ENCODE results near the gene SUFU. TPM values are rescaled to one million over a fixed set of nuclear protein-coding genes. Genes with fewer than 3 reads are reported as not detected.

SUFU gene
- total RNA-seq, 2 donors from 2014 or later: 8.0 to 9.3 TPM

- intact Hi-C loops (cut with DNase I, micrococcal nuclease): no loop called here
- no peak for ATAC-seq
Measured at GRCh38 chr10:102537948-102538347, 34.2 kb downstream of the SUFU start.

GRCh38 chr10:102538811-102539210 is 35.0 kb downstream of the SUFU start:
- intact Hi-C loops (cut with DNase I, micrococcal nuclease): no loop called here
- DNase-seq: no peak
- ATAC-seq: no peak

More at GRCh38 chr10:102537948-102538347, 34.2 kb downstream of the SUFU start:
- DNase-seq: no peak

- ATAC-seq: peak; percentile 53
- no peak for DNase-seq
- intact Hi-C loops (cut with DNase I, micrococcal nuclease): no loop called here
Measured at GRCh38 chr10:102540023-102540422, 36.3 kb downstream of the SUFU start.

GRCh38 chr10:102542800-102543418 is 39.1 kb downstream of the SUFU start:
- DNase-seq (no peak), ATAC-seq (no peak)
- intact Hi-C loops (cut with DNase I, micrococcal nuclease): no loop called here

GRCh38 chr10:102545265-102545871 is 41.6 kb downstream of the SUFU start:
- DNase-seq (no peak), ATAC-seq (no peak)
- intact Hi-C loops (cut with DNase I, micrococcal nuclease): no loop called here

GRCh38 chr10:102545997-102546396 is 42.2 kb downstream of the SUFU start:
- intact Hi-C loops (cut with DNase I, micrococcal nuclease): no loop called here
- ATAC-seq (no peak), DNase-seq (no peak)

GRCh38 chr10:102546606-102547320 is 43.0 kb downstream of the SUFU start:
- ATAC-seq (no peak), DNase-seq (no peak)
- intact Hi-C loops (cut with DNase I, micrococcal nuclease): no loop called here

GRCh38 chr10:102549549-102549948 is 45.8 kb downstream of the SUFU start:
- DNase-seq: no peak
- ATAC-seq: no peak
- intact Hi-C loops (cut with DNase I, micrococcal nuclease): no loop called here

- DNase-seq: no peak
- no peak for ATAC-seq
- intact Hi-C loops (cut with DNase I, micrococcal nuclease): no loop called here
Measured at GRCh38 chr10:102550636-102551210, 47.0 kb downstream of the SUFU start.

GRCh38 chr10:102552533-102552932 is 48.8 kb downstream of the SUFU start:
- no peak for ATAC-seq
- intact Hi-C loops (cut with DNase I, micrococcal nuclease): no loop called here
- no peak for DNase-seq

GRCh38 chr10:102553771-102554170 is 50.0 kb downstream of the SUFU start:
- DNase-seq (no peak), ATAC-seq (no peak)
- intact Hi-C loops (cut with DNase I, micrococcal nuclease): no loop called here

GRCh38 chr10:102554531-102554930 is 50.8 kb downstream of the SUFU start:
- ATAC-seq: no peak
- intact Hi-C loops (cut with DNase I, micrococcal nuclease): no loop called here
- no peak for DNase-seq

- DNase-seq (no peak), ATAC-seq (no peak)
- intact Hi-C loops (cut with DNase I, micrococcal nuclease): no loop called here
Measured at GRCh38 chr10:102555781-102556328, 52.1 kb downstream of the SUFU start.

GRCh38 chr10:102557569-102557968 is 53.8 kb downstream of the SUFU start:
- ATAC-seq (no peak), DNase-seq (no peak)
- intact Hi-C loops (cut with DNase I, micrococcal nuclease): no loop called here

GRCh38 chr10:102559764-102560163 is 56.0 kb downstream of the SUFU start:
- no peak for ATAC-seq
- DNase-seq: no peak
- intact Hi-C loops (cut with DNase I, micrococcal nuclease): no loop called here

- intact Hi-C loops (cut with DNase I, micrococcal nuclease): no loop called here
- ATAC-seq (no peak), DNase-seq (no peak)
Measured at GRCh38 chr10:102564209-102564834, 60.5 kb downstream of the SUFU start.

GRCh38 chr10:102565793-102566192 is 62.0 kb downstream of the SUFU start:
- intact Hi-C loops (cut with DNase I, micrococcal nuclease): no loop called here
- DNase-seq: no peak
- ATAC-seq: no peak

- intact Hi-C loops (cut with DNase I, micrococcal nuclease): no loop called here
- no peak for ATAC-seq
- no peak for DNase-seq
Measured at GRCh38 chr10:102578782-102579181, 75.0 kb downstream of the SUFU start.

- intact Hi-C loops (cut with DNase I, micrococcal nuclease): no loop called here
- DNase-seq (no peak), ATAC-seq (no peak)
Measured at GRCh38 chr10:102579328-102579727, 75.6 kb downstream of the SUFU start.
